H1 (cell line): Measurements from ENCODE around the gene MUC5B. TPM values are rescaled to one million over a fixed set of nuclear protein-coding genes. Genes with fewer than 3 reads are reported as not detected.

Experiments used
- CTBP2 ChIP-seq: IDR thresholded peaks from 2 replicates; pipeline ENCODE4 v1.7.0; 2011; ENCODE audit warnings: borderline replicate concordance, mild to moderate bottlenecking, moderate library complexity, mixed read lengths, low read length; ENCODE audit not compliant: insufficient read depth, insufficient read length
- EZH2 ChIP-seq: fragments of 200-600 bp; sonication (generic); IDR thresholded peaks from 2 replicates; pipeline ENCODE4 v1.7.1; 2012; ENCODE audit warnings: low read depth, mild to moderate bottlenecking, moderate library complexity, low read length, inconsistent platforms; ENCODE audit not compliant: severe bottlenecking
- NRF1 ChIP-seq: IDR thresholded peaks from 2 replicates; pipeline ENCODE4 v1.6.1; 2011; ENCODE audit warnings: mild to moderate bottlenecking, low read depth, low read length, improper control_type of control experiment
- RAD21 ChIP-seq, 2 experiments: IDR thresholded peaks in 1 of 2; conservative IDR thresholded peaks in 1 of 2; 2 replicates each; pipeline ENCODE4 v1.6.1; 2011; ENCODE audit warnings: low read depth in 2 of 2, low read length in 2 of 2, improper control_type of control experiment in 1 of 2, inconsistent platforms in 1 of 2, mild to moderate bottlenecking in 1 of 2, moderate library complexity in 1 of 2
- polyA plus RNA-seq, 7 experiments: library from polyadenylated mRNA; depleted of rRNA in 3 of 7; stranded (reverse) in 5 of 7; unstranded in 2 of 7; fragments of >200 nt in 5 of 7; fragments of 200-250 nt in 2 of 7; gene quantifications; 1 replicate in 5 of 7; 2 replicates in 1 of 7; 4 replicates in 1 of 7; pipeline versions ENCODE4 v1.2.1 to v1.2.3, GENCODE V29; 2011 to 2013; ENCODE audit warnings: missing spikeins in 2 of 7, mixed read lengths in 2 of 7
- total RNA-seq: library from RNA; stranded (reverse); fragmentation: NEBNext Ultra II Directional; extraction: Animal tissue kit (Norgen Biotek cat#: 25700); gene quantifications from 2 replicates; pipeline ENCODE4 v1.2.1, GENCODE V29; 2021

The MUC5B gene
- total and polyA plus RNA-seq, 2 of the 8 experiments (the other 6 are each of a cell fraction or from before 2014, with no cell fraction given): 0.02 to 0.03 TPM

- TF ChIP-seq CTBP2 (no peak), NRF1 (no peak), RAD21 (IDR thresholded peaks at IDR 0.05 in 1 of 2, conservative IDR thresholded peaks at IDR 0.05 in 1 of 2; ENCODE audit: low read depth in 2 of 2, low read length in 2 of 2) (no peak), EZH2 (no peak)
Observed at GRCh38 chr11:1280116-1281035, 57.5 kb downstream of the MUC5B start (continued).
